ENCODE measurements around the gene C1orf216. TPM values are rescaled to one million over a fixed set of nuclear protein-coding genes. Genes with fewer than 3 reads are reported as not detected.

Gene C1orf216
- total and polyA plus RNA-seq, 10 of the 15 experiments (the other 5 are each of a cell fraction or from before 2014, with no cell fraction given): 2.9 to 17.2 (median 11.3) TPM

DNA sequence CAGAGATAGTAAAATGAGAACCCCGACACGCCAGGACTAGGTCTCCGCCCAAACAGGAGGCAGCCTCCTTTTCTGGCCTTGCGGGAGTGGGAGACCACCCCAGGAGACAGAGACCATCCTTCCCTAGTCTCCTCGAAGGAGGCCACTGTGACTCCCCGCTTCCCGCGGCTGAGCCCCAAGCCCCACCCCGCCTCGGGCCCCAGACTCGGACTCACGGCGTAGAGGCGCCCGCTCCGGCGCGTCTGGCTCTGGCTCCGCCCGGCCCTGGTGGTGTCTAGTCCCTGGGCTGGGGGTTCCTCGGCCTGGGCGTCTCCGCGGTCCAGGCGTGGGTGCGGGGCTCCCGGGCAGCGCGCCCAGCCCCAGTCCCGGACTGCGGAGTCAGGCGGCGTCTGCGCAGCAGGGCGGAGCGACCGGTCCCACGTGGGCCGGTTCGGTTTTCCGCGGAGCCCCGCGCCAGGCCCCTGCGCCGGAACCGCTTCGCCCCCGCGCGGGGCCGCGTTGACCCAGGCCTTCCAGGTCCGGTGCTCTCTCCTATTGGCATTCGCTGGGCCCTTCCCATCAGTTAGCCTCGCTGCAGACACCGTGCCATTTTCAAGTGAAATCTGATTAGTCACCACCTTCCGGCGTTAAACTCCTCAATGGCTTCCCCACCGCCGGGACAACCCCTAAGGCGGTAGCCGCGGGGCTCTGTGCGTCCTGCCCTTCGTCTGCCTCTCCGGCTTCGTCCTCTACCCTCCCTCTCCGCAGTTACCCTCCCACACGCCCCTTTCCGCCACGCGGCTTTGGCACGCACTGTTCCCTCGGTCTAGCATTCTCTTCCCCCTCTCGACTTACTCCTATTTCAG is at the start of gene C1orf216 (continued):
- TF ChIP-seq NFXL1 (IDR thresholded peaks at IDR 0.05; ENCODE audit: borderline replicate concordance) (no peak), DPF2 (IDR thresholded peaks at IDR 0.05) (peak; percentile 74), IKZF2 (IDR thresholded peaks at IDR 0.05) (no peak), MEF2A (IDR thresholded peaks at IDR 0.05; ENCODE audit: insufficient read depth, low read depth, low read length) (no peak), CREM (IDR thresholded peaks at IDR 0.05; ENCODE audit: low read depth) (no peak), TARDBP (IDR thresholded peaks at IDR 0.05; ENCODE audit: borderline replicate concordance) (no peak; the same call in 1 of the 2 replicates), POLR2A (IDR thresholded peaks at IDR 0.05; ENCODE audit: low read depth, low read length) (peak; percentile 81)
- TF ChIP-seq, protein P1, sequence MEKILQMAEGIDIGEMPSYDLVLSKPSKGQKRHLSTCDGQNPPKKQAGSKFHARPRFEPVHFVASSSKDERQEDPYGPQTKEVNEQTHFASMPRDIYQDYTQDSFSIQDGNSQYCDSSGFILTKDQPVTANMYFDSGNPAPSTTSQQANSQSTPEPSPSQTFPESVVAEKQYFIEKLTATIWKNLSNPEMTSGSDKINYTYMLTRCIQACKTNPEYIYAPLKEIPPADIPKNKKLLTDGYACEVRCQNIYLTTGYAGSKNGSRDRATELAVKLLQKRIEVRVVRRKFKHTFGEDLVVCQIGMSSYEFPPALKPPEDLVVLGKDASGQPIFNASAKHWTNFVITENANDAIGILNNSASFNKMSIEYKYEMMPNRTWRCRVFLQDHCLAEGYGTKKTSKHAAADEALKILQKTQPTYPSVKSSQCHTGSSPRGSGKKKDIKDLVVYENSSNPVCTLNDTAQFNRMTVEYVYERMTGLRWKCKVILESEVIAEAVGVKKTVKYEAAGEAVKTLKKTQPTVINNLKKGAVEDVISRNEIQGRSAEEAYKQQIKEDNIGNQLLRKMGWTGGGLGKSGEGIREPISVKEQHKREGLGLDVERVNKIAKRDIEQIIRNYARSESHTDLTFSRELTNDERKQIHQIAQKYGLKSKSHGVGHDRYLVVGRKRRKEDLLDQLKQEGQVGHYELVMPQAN (conservative IDR thresholded peaks at IDR 0.05): peak; percentile 91
- TF ChIP-seq, protein P2, sequence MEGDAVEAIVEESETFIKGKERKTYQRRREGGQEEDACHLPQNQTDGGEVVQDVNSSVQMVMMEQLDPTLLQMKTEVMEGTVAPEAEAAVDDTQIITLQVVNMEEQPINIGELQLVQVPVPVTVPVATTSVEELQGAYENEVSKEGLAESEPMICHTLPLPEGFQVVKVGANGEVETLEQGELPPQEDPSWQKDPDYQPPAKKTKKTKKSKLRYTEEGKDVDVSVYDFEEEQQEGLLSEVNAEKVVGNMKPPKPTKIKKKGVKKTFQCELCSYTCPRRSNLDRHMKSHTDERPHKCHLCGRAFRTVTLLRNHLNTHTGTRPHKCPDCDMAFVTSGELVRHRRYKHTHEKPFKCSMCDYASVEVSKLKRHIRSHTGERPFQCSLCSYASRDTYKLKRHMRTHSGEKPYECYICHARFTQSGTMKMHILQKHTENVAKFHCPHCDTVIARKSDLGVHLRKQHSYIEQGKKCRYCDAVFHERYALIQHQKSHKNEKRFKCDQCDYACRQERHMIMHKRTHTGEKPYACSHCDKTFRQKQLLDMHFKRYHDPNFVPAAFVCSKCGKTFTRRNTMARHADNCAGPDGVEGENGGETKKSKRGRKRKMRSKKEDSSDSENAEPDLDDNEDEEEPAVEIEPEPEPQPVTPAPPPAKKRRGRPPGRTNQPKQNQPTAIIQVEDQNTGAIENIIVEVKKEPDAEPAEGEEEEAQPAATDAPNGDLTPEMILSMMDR (IDR thresholded peaks at IDR 0.05 in 2 of 3, conservative IDR thresholded peaks at IDR 0.05 in 1 of 3; ENCODE audit: control insufficient read depth in 2 of 3, extremely low read depth in 1 of 3, insufficient read depth in 1 of 3, low read depth in 3 of 3, low read length in 3 of 3): no peak
- TF ChIP-seq, protein P3, sequence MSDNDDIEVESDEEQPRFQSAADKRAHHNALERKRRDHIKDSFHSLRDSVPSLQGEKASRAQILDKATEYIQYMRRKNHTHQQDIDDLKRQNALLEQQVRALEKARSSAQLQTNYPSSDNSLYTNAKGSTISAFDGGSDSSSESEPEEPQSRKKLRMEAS (IDR thresholded peaks at IDR 0.05; ENCODE audit: low read depth, low read length): peak; percentile 39; the same call in 1 of the 2 replicates
